GM18867 (cell line): Measurements from ENCODE around the gene COL4A2.

Source experiments
- ATAC-seq: cut with Tn5 transposase; IDR thresholded peaks from one replicate; pipeline ENCODE4 v1.9.1; 2021; ENCODE audit warnings: mild to moderate bottlenecking, moderate library complexity; ENCODE audit not compliant: unreplicated experiment

COL4A2 gene

DNA sequence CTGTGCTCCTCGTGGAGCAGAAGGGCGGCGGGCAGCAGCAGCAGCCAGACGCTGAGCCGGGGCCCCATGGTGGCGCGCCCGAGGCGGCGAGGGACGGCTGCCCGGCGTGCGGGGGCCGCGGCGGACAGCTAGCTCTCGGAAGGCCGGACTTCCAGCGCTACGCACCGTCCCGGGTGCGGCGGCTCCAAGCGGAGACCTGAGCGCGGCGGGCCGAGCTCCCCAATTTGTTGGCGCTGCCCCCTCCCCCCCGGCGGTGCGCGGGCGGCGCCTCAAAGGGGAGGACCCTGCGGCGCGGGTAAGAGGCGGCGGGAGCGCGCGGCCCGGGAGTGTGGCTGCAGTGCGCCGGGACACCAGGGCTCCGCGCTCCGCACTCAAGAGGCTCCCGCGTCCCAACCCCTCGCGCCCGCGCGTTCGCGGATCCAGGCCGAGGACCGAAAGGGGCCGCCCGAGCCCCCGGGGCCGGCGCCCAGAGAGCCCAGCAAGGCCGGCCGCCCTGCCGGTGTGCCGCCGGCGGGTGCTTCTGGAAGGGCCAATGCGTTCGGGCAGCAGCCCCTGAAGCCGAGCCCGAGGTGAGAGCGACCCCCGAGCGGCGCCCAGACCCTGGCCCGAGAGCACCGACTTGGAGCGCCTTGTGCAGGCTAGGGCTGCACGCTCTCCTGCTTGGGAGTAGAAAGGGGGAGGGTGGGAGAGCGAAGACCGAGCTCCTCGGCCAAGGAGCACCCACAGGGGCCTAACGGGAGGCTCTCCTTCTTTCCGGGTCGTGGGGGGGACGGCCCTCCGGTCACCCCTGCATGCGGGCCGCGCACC lies at the start of gene COL4A2, which contains the start of gene COL4A1:
Gene COL4A2, plus strand, starts transcription at position 325 of the 807 bp plus-strand sequence. CDS start 620 bp downstream, outside the sequence.
Gene COL4A1, minus strand, starts transcription at position 198 of the 807 bp plus-strand sequence. Its CDS starts 130 bp downstream, at position 68.
- ATAC-seq = no peak

DNA sequence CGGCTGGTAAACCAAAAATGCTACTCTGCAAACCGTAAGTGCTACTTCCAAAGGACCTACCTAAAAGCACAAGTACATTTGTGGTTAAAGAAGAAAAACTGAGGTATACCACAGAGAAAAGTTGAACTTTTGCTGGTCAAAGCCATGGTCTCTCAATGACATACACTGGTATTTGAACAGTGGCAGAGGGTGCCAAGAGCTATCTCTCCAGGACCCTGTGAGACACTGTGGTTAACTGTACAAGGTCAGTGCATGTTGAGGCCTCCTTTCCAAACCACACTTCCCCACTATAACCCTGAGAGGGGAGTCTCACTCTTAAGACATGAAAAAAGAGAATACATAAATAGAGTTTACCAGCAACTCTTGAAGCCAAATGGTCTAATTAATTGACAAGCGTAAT lies 49.7 kb upstream of the COL4A2 start:
- no peak for ATAC-seq

DNA sequence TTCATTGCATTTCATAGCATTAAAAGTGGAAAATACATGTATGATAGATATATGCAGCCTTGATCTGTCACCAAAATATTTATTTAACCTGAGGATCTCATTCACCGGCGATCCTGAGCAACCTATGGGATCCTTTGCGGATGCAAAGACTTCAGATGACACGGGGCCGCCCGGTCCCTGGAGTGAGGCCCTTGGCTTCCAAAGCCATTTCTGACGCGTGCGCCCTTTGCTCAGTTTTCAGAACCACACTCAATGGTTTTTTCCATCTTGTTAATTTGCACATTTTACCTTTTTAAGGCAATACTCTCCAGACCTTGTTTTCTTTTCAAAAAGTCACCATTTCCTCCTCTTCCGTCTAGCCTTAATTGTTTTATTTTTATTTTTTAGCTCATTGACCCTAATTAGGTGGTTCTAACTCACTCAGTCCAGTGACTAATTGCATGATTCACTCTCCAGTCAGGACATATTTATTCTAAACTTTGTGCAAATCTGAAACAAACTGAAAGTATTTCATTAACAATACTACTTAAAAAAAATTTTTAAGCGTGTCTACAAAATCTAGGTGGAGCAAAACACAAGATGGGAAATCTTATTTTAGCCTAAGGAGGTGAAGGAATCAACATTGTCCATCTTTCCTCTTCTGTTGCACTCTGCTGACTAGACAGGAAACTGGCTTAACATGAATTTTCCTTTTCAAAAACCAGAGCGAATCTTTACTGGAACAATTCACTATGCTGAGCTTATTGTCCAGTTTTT lies 48.0 kb upstream of the COL4A2 start:
- no peak for ATAC-seq

DNA sequence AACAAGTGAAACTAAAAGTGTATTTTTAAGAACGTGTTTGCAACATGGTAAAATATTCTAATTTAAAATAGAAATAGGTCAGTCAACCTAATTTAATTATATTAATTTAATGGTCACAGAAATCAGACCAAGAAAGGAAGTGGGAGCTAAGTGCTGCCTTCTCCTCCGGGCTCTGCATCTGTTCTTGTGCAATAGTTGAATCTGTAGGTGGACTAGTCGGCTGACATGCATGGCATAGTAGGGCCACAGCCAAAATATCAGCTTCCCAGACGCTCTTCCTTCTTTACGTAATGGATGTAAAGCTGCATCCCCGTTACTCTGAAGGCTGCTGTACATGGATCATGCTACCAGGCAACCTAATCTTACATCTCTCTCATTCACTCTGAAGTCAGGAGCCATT lies 47.4 kb upstream of the COL4A2 start:
- no peak for ATAC-seq

DNA sequence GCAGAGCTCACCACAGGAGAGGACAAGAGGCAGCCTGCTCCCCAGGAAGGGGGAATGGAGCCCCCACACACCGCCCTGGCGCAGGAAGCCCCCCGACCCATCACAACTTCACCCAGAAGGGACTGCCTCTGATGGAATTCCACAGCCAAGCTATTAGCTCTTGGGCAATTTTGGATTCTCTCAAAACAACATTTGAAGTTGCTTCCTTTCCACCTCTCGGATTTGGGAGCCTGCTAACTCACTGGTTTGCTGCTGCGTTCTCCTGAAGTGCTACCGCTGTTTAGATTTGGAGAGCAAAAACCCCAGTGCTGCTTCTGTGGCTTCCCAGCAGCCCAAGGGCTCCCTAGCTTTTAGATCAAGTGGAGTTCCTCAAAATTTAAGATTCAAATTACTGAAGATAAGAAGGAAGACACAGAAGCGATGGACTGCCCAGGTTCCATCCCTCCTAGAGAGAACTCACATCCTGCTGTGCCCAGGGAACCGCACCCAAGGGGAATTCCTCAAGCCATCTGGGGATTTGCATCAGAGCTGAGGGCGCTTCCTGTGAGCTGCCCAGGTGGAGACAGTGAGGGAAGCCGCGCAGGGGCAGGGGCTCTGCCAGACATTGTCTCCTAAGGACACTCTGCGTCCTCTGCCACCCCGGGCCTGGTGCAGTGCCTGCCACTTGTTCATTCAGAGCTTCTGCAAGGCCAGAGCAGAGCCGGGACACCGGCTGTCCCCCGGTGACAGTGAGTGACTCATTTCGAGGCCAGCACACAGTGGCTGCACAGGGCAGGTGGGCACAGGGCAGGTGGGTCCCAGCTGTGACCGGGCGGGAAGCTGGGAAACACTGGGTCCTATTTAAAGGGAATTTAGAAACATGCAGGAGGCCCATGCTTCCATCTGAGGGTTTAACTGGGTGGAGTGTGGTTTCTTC lies 45.7 kb upstream of the COL4A2 start:
- no peak for ATAC-seq

DNA sequence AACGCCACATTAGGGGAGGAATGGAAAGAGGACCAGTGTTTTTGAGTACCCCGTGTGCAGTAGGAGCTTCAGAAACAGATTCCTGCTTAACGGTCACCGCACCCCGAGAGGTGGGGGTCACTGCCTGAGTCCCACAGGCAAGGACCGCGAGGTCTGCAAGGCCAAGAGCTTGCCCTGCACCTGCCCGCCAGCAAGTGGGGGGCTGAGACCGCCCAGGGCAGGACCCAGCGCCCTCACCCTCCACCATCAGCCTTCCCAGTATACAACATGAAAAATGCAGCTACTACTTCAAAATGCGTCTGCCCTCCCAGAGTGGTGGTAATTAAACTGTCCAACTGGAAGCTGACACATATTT lies 45.0 kb upstream of the COL4A2 start:
- no peak for ATAC-seq

DNA sequence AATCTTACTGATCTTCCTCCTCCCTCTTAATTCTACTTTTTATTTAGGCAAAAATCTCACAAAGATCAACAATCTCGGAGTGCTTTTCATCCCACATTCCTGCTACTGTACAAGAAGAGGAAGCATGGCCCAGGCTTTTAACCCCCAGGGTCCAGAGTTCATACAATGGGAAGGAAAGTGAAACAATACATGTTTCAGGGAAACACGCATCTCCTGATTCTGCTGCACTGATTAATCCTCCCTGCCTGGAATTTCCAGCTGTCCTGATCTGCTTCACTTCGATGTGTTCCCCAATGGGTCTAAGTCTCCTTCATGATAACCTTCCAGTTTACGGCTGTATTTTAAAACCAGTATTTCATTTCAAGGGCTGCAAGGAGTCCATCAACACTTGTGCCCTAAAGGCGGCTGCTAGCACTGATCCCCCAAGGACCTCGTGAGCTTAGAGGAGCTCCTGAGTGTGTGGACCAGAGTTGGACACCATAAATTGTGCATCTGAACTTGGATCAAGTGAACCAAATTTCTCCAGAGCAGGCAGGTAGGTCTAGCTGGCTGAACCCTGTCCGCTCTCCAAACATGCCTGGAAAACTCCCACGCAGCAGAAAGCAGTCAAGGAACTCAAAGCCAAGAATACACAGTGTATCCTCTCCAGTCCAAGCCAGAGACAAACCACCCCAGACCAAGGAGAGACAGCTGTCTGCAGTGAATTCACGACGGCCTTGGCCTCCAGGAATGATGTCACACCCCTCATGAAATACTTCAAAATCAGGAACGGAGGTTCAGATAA lies 44.4 kb upstream of the COL4A2 start:
- no peak for ATAC-seq

DNA sequence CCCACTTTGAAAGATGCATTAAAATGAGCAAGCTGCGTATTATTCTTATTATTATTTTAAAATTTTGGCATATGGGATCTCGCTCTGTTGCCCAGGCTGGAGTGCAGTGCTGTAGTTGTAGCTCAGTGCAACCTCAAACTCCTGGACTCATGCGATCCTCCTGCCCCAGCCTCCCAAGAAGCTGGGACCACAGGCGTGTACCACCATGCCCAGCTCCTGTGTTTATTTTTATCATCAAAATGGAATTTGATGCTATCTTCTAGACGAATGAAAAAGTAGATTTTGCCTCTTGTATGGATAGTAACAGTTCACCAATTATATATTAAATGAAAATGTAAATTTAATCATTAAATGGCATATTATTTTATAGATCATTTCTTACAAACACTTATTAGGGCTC lies 43.7 kb upstream of the COL4A2 start:
- ATAC-seq = no peak

DNA sequence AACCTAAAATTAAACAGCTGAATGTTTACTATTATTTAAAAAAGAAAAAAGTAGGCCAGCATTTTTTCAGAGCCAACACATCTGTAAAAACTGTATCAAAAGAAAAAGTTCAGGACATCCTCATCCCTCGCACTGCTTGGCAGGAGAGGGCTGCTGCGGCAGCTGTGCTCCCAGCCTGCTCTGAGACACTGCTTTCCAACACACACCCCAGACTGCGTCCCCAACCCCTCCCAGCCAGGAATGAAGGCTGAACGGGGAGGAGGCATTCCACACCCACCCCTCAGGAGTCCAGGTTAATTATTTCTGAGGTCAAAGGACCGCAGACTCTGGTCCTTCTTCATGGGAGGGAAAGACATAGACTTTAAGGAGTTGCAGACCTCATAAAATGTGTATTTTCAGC lies 43.2 kb upstream of the COL4A2 start:
- ATAC-seq = no peak

DNA sequence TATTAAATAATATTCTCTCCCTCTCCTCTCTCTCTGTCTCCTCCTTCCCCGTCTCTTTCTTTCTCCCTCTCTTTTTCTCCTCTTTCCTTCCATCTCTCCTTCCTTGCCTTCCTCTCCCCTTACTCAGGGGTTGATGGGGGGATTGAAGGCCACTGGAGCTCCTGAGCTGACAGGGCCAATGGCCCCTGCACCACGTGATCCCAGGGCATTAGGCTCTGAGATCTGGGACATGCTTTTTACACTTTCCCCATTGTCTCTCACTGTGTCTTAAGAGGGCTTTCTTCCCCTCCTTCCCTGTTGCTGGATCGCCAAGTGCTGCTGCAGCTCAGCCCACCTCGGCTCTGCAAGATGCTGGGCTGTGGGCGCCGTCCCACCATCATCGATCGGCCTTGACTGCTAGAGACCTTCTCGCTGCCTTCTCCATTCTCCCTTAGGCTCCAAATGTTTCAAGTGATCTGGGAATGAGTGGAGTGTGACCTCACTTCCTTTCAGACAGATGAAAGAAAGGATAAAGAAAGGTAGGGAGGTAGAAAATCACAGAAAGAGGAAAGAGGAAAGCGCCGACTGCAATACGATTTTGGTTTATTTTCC lies 42.3 kb upstream of the COL4A2 start:
- ATAC-seq = no peak

DNA sequence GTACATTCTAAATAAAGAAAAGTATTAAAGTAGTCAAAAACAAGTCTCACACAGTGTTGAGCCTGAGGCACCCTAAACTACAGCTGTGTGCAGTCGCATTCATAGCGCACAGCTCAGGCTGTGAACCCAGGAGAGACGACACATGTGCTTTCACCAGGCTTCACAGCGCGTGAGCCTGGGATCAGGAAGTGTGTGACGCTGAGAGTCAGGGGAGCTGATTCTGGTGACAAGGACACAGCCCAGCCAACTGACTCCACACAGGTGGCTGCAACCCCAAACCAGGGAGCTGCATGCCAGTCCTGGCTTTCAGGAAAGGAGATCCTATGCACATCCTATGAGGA lies 41.8 kb upstream of the COL4A2 start:
- no peak for ATAC-seq

DNA sequence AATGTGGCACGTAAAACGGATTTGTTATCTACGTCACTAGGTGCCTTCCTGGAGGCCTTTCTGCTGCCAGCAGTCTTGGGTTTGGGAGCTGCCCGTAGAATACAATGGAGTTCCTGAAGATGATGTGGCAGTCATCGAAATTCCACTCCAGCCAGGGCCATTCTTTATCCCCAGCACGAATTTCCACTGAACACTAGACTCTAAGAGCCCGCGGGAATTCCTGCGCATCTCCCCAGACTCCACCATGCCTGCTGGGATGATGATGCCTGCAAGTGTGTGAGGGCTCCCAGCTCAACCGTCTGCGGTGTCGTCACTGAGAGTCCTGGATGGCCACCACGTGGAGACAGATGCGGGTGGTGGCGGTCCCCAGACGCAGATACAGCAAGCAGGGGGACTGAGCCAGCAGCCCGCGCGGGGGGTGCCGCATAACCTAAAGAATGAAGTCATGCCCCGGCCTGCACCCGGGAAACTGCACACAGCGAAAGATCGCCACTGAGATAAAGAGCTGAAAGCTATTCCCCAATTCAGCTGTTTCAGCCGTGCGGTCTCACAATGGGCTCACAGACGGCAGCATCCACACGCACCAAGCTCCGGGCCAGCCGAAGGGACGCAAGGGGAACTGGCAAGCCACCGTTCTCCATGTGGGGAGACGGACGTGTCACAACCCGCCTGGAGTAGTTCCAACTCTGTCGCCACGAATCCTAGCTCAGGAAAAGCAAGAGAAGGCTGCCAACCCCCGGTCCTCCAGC lies 41.2 kb upstream of the COL4A2 start:
- ATAC-seq = no peak

DNA sequence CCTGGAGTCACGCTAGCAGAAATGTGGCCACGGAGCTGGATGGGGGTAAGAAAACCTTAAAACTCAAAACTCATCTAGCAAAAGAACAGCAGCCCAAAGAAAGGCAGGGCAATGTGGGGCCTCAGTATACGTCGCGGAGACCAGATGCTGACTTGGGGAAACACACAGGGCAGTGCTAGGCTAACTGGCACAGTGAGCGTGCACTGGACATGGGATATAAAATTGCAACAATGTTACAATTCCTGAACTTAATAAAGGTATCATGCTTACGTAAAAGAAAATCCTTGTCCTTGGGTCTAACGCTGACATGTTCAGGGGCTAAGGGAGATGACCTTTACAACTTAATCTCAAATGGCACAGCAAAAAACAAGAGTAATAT lies 40.7 kb upstream of the COL4A2 start:
- no peak for ATAC-seq

DNA sequence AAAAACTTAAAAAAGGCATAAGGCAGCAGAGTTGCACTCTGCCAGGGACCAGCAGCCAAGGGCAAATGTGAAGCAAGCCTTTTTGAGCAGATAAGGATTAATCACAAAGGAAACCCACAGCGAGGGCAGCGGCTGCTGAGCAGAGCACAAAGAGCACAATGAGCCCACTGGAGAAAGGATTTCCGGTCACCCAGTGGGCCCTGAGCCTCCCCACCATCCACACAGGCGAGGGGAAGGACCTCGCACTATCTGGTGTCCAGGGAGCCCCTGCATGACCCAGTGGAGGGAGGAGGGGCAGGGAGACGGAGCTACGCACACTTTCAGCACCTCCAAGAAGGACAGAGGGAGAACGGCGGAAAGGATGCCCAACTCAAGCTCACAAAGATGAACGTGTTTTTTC lies 40.1 kb upstream of the COL4A2 start:
- no peak for ATAC-seq

DNA sequence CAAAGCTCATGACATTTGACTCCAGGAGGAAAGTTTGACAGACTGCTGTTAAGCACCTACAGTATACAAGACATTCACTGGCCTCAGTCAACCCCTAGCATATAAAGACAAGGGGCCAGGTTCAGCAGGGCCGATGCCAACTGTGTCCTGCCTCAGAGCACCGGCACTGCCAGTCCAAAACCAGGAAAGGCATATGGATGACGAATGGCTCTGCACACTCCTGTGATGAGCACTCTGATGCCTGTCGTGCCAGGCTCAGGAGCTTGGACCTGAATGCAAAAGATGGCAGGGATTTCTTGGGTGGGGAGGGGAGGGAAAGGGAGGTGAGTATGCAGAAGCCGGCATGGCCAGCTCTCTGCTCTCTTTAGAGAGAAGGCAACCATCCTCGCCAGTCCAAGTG lies 39.0 kb upstream of the COL4A2 start:
- no peak for ATAC-seq

DNA sequence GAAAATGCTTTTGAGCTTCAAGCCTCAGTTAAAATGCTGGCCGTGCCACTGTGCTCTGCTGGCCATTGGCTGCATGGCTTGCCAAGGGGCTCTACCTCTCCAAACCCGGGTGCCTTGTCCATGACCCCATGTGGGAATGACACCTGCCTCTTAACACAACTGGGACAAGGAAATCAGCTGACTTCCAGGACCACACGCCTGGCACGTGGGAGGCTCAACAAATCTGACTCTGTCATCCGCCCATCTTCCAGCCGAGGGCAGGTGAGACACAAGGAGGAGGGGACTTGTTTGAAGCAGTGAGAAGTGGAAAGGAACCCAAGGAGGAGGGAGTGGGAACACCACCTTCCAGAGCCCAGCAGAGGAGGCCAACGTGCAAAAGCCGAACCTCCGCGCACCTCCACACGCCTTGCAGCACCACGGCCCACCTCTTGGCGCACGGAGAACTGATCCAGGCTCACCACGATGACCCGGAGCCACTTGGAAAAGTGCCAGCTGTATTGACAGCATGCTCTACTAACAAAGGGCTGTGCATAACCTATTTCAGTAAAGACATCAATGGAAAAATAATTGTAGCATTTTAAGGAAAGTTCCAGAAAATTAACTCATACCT lies 38.4 kb upstream of the COL4A2 start:
- ATAC-seq = no peak

DNA sequence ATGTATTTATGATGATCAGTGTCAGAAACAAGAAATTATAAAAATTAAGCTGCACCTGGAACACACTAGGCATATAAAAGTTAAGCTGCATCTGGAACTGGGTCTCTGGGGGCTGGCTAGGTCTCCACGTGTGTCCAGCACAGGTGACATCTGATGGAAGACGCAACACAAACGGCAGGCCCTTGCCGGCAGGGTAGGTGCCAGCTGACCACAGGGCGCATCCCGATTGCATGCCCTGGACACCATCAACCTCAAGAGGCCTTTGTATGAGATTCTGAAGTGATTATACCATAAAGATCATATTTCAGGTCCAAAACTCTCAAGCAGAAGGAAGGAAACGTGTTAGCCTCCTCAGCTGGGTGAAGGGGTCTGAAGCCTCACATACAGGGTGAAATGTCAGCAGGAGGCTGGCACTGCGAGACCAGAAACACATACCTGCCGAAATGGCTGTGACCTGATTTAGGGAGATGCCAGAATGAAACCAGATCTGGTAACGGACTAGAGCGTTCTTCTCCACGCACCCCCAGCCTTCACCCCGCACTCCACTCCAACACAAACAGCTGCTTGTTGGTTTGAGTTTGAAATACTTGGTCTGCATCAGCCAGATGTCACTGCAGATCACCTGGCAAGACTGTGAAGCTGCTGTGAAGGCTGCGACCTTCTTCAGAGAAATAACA lies 37.4 kb upstream of the COL4A2 start:
- no peak for ATAC-seq

DNA sequence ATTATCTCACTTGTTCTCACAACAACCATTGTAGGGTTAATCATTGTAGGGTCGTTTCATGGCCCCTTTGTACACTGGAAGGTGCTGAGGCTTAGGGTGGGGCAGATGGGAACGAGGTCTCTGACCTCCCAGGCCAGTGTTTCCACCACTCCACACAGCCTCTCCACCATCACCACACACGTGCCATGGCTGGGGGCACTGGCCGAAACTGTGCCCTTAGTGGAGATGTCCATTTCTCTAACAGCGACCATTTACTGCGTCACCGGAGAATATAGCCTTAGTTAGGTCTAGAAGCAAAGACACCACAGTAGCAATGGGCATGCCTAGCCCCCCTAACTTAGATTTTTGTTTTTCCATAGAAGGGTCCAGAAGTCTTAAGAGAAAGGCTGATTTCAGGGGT lies 36.6 kb upstream of the COL4A2 start:
- no peak for ATAC-seq

DNA sequence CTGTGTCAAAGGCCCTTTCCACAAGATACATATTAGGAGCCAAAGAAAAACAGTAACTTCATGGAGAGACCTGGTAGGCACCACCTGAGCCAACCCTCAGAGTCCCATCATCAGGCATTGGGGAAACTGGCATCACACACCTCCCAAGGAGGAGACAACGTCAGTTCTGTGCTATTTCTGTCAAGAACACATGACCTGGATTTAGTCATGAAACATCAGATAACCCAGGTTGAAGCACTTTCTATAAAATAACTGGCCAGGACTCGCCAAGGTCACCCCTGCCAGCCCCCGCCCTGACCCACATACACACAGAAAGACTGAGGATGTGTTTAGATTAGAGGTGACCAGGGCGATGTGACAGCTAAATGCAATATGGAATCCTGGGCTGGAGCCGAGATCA lies 35.8 kb upstream of the COL4A2 start:
- ATAC-seq = no peak
